A673 (cell line): ENCODE measurements around the gene DDX56. TPM values are rescaled to one million over a fixed set of nuclear protein-coding genes. Genes with fewer than 3 reads are reported as not detected.

Source experiments
- BruUV-seq: library from RNA; stranded (reverse); fragments of 400-500 nt; replicated peaks from 2 replicates; lab custom pipeline; 2021; lab: Mats Ljungman, UMichigan
- CTCF ChIA-PET: fragments of 300-600 bp; sonication (Branson Sonifier 250); formaldehyde crosslinking; loops from one replicate; lab custom pipeline; 2022; ENCODE audit warnings: antibody characterized with exemption; lab: Charles Lee
- POLR2A ChIA-PET: fragments of 300-600 bp; sonication (Branson Sonifier 250); formaldehyde crosslinking; loops from one replicate; lab custom pipeline; 2022; ENCODE audit warnings: antibody characterized with exemption; ENCODE audit not compliant: low non-redundant PET; lab: Charles Lee
- DNase-seq: peaks from one replicate; pipeline ENCODE4 v3.0.0-alpha.2; 2015; ENCODE audit warnings: low spot score
- H3K27ac ChIP-seq: fragments of 200-600 bp; sonication (generic); 2 replicates; pipeline ENCODE4 v1.5.1; 2016; ENCODE audit warnings: mixed run types, low read depth, mild to moderate bottlenecking, mixed read lengths, antibody characterized with exemption, low read length; ENCODE audit not compliant: poor library complexity, severe bottlenecking
- H3K27me3 ChIP-seq: fragments of 200-600 bp; sonication (generic); replicated peaks from 2 replicates; pipeline ENCODE4 v1.6.1; 2017; ENCODE audit warnings: mixed run types, low read depth, mild to moderate bottlenecking, mixed read lengths, antibody characterized with exemption, low read length; ENCODE audit not compliant: insufficient read depth, poor library complexity
- H3K36me3 ChIP-seq: fragments of 200-600 bp; sonication (generic); 2 replicates; pipeline ENCODE4 v1.6.1; 2016; ENCODE audit warnings: mixed run types, mild to moderate bottlenecking, mixed read lengths, antibody characterized with exemption, low read length; ENCODE audit not compliant: insufficient read depth, poor library complexity, severe bottlenecking
- H3K4me1 ChIP-seq: fragments of 200-600 bp; sonication (generic); 2 replicates; pipeline ENCODE4 v1.6.1; 2017; ENCODE audit warnings: mixed run types, mild to moderate bottlenecking, mixed read lengths, antibody characterized with exemption, low read length; ENCODE audit not compliant: insufficient read depth, poor library complexity, severe bottlenecking
- H3K4me3 ChIP-seq: fragments of 200-600 bp; sonication (generic); 2 replicates; pipeline ENCODE4 v1.5.1; 2016; ENCODE audit warnings: low read depth, mixed run types, mild to moderate bottlenecking, mixed read lengths, low read length; ENCODE audit not compliant: poor library complexity, severe bottlenecking
- H3K9me3 ChIP-seq: fragments of 200-600 bp; sonication (generic); 2 replicates; pipeline ENCODE4 v1.6.1; 2016; ENCODE audit warnings: mixed run types, low read depth, mild to moderate bottlenecking, mixed read lengths, antibody characterized with exemption, low read length; ENCODE audit not compliant: poor library complexity, severe bottlenecking
- CTCF ChIP-seq: fragments of 300-800, 200-600 bp; sonication (generic); conservative IDR thresholded peaks from 2 replicates; pipeline ENCODE4 v1.5.1; 2017; ENCODE audit warnings: low read depth, mild to moderate bottlenecking, antibody characterized with exemption, low read length, moderate library complexity, mixed read lengths
- EZH2 ChIP-seq: fragments of 200-600 bp; sonication (generic); IDR thresholded peaks from 2 replicates; pipeline ENCODE4 v1.6.1; 2017; ENCODE audit warnings: borderline replicate concordance, low read depth, mild to moderate bottlenecking, mixed read lengths, antibody characterized with exemption, low read length; ENCODE audit not compliant: poor library complexity, severe bottlenecking
- intact Hi-C: fragments of 100-400 bp; cut with micrococcal nuclease; formaldehyde crosslinking; loops from one replicate; pipeline ENCODE4 v1.10.0; 2022; ENCODE audit not compliant: unreplicated experiment
- total RNA-seq: library from RNA; stranded (reverse); gene quantifications from 2 replicates; pipeline ENCODE4 v1.2.3, GENCODE V29; 2021

The DDX56 gene
- total RNA-seq, 1 experiment from 2014 or later, result 147 TPM

GRCh38 chr7:44534501-44534900 is 39.2 kb downstream of the DDX56 start:
- H3K9me3 ChIP-seq, result no peaks in the 10 kb centered on the region
- CTCF ChIA-PET, result interaction anchor here (0.8 to 1.1 kb wide), 3 partner anchors 37 to 313 kb away, joined by 4 to 8 read pairs (median 4); no protein-coding TSS in a partner anchor
- intact Hi-C loops, result no loop called here
- no peak for TF ChIP-seq EZH2
- TF ChIP-seq CTCF, result peak; percentile 81
- H3K4me3 ChIP-seq, result no peak overlapping the region
- BruUV-seq, result no TSS peak
- no peaks in the 10 kb centered on the region for H3K36me3 ChIP-seq
- no peaks in the 10 kb centered on the region for H3K27me3 ChIP-seq
- POLR2A ChIA-PET, result interaction anchor here (0.6 kb wide), 1 partner anchor 14 kb away, joined by 4 read pairs; no protein-coding TSS in a partner anchor
- no peaks in the 10 kb centered on the region for H3K4me1 ChIP-seq
- no peak overlapping the region for H3K27ac ChIP-seq
- peak; percentile 73 for DNase-seq

GRCh38 chr7:44534087-44534486 is 39.6 kb downstream of the DDX56 start:
- Histone ChIP-seq H3K27me3 (no peaks in the 10 kb centered on the region), H3K27ac (no peak overlapping the region), H3K9me3 (no peaks in the 10 kb centered on the region), H3K4me3 (no peak overlapping the region), H3K4me1 (no peaks in the 10 kb centered on the region), H3K36me3 (no peaks in the 10 kb centered on the region)
- intact Hi-C loops, result no loop called here
- ChIA-PET POLR2A (no interaction called here), CTCF (interaction anchor here (0.8 to 1.1 kb wide), 3 partner anchors 37 to 313 kb away, joined by 4 to 8 read pairs (median 4); no protein-coding TSS in a partner anchor)
- TF ChIP-seq EZH2 (no peak), CTCF (no peak)
- no peak for DNase-seq
- BruUV-seq, result no TSS peak

- ChIA-PET CTCF (no interaction called here), POLR2A (no interaction called here)
- Histone ChIP-seq H3K27ac (no peak overlapping the region), H3K4me1 (no peaks in the 10 kb centered on the region), H3K4me3 (no peak overlapping the region), H3K36me3 (no peaks in the 10 kb centered on the region), H3K27me3 (no peaks in the 10 kb centered on the region), H3K9me3 (no peaks in the 10 kb centered on the region)
- BruUV-seq, result no TSS peak
- intact Hi-C loops, result no loop called here
- DNase-seq, result no peak
- TF ChIP-seq CTCF (no peak), EZH2 (no peak)
These were observed 40.2 kb downstream of the DDX56 start for GRCh38 chr7:44533301-44534055.
